ENCODE measurements around the gene PLCB1.
A peak's percentile ranks its signal among the peaks of the same experiment; 100 is the strongest.
"Not testable (repeated sequence)": the region's sequence is repeated elsewhere in the genome, so short reads cannot be mapped to it uniquely, and the experiment has no call there.

The PLCB1 gene

DNA sequence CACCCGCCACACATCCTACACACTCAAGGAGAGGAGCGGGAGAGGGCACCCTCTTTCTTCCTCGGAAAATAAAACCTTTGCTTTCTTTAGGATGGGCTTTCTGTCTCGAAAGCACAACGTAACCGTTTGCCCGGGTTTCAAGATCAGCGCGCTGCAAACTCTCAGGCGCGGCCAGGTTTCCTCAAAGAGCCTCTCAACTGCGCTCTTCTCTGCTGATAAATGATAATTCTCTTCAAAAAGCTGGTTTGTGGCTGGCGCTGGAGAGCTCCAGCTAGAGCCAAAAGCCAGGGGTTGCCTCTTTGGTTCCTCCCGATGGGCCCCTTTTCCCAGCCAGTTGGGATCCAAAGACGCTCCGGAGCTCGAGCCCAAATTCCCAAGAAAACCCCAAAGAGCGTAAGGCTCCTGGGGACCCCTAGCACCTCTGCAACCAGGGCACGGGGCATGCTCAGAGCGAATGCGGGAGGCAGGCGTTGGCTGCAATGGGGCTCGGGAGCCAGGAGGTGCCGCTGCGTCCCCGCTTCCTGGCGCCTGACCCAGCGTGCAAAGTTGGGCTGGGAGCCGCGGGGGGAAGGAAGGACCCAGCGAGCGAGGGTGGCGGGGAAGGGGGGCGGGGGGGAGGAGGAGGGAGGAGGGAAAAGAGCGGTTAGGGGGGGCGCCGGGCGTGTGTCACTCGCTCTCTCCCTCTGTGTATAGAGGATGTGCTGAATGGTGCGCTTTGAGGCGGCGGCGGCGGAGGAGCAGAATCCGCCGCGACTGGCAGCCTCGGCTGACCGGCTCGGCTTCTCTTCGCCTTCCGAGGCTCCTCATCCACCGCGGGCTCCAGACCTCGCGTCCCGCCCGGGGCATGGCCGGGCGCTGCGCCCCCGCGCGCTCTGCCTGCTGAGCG lies at the start of gene PLCB1:
Gene PLCB1, plus strand, starts transcription at position 669 of the 886 bp plus-strand sequence. CDS start 386 bp downstream, outside the sequence.
- peak; percentile 61 for DNase-seq

DNA sequence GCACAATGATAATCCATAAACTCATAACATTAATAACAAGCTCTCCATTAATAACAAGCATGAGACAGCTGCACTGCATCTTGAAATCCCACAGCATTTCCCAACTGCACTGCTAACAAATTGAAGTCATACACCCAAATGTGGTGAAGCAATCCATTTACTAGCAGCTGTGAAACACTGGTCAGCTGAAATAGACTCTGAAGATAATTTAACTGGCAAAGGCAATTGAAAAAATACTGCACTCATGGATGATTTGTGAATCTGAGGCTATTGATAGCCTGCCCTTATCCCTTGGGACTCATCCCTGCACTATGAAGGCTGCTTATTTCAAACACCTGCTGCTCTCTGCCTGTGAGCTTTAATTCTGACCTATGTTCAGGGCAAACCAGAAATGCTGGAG lies 49.1 kb upstream of the PLCB1 start:
- no peak for DNase-seq

DNA sequence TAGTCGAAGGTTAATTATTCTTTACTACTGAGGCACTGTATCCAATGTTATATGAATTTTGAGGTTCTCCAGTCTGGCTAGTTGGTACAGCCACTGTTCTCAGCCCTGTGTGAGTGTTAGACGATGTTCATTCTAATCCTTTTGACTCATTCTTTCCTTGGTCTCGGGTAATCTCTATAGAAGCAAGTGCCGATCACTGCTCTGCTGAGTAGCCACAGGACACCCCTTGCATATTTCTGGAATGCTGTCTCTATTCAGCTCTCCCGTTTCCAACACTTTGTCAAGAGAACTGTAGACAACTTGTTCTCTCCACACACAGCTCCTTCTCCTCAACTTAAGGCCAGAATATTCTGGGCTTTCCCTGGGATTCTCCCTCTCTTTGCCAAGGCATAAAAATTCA lies 42.4 kb upstream of the PLCB1 start:
- no peak for DNase-seq

DNA sequence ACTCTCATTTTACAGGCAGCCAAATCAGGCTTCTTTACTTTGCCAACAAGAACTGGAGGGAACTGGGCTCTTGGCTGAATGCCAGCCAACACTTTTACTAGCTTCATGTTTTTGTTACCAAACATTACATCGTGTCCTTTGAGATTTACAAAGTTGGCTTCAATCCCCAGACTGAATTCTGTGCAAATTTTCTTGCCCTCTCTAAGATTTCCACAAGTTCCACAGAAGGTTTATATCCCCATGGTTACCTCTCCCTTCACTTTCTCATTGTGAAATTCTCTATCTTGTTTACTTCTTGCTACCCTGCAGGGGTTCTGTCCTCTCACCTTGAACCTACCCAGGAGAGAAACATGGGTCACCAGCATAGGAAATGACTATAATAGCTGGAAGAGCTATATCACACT lies 37.6 kb upstream of the PLCB1 start:
- DNase-seq: no peak

DNA sequence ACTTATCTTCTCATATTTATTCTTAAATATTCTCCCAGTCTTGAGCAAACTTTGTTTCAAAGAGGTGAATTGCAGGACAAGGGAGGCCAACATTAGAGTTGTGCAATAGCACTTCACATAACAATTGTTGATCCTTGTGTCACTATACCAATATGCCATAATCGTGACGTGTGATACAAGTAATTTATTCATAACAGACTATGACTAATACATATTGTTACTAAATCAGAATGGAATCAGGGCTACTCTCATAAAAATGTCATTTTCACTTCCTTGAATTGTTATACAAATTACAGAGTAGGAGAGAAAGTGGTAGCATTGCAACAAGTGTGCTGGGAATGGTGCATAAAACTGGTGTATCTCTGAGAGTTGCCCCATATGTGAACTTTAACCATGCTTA lies 37.2 kb upstream of the PLCB1 start:
- DNase-seq: no peak

DNA sequence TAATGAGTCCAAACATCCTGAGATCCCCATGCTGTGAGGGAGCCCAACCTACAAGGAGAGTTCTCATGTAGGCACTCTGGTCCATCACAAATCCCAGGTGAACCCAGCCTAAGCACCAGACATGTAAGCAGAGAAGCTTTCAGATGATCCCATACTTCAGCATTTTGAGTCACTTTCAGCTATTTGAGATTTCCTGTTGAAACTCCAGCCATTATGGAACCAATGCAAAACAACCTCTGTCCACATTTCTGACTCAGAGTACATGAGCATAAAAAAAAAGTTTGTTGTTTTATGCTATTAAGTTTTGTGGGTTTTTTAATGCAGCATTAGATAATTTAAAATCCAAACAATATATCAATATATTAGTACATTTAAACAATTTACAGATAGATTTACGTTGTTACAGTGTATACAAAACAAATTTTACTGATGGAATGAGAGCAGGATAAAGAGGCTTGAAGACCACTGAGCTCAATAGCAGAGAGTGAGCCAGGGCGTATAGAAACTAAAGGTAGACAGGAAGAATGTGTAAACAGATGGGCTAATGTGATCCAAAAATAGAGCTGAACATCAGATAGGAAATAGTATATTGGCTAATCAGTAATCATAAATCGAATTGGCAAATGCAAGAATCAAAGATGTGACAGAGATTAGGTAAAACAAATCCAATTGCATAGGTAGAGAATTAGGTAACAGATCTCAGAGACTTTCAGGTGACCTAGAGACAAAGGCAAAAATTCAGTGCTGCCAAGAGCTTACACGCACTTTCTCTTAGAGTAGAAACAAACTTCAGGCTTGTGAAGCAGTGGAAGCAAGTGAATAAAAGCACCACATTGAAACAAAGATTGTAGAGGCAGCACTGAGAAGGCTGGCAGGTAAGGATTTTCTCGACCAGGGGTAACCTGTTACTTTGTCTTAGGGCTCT lies 36.2 kb upstream of the PLCB1 start:
- DNase-seq: no peak

DNA sequence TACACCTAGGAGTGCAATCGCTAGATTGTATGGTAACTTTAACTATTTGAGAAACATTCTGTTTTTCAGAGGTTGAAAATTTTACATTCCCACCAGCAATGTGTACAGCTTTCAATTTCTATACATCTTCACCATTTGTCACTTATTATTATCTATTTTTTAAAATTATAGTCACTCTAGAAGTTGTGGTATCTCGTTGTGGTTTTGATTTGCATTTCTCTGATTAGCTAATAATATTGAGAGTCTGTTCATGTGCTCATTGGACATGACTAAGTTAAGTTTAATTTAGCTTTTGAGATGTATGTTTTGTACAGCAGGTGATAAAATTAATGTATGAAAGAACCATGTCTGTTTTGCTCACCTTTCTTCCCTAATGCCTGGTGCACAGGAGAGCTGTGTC lies 34.8 kb upstream of the PLCB1 start:
- DNase-seq: no peak

DNA sequence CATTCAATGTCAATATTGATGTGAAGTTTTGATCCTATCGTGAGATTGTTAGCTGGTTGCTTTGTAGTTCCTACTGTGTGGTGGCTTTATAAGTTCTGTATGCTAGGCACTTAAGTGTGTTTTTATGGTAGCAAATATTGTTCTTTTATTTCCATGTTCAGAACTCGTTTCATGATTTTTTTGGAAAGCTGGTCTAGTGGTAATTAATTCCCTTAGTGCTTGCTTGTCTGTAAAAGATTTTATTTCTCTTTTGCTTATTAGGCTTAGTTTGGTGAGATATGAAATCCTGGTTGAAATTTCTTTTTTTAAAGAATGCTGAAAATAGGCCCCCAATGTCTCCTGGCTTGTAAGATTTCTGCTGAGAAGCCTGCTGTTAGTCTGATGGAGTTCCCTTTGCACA lies 27.8 kb upstream of the PLCB1 start:
- DNase-seq: no peak

DNA sequence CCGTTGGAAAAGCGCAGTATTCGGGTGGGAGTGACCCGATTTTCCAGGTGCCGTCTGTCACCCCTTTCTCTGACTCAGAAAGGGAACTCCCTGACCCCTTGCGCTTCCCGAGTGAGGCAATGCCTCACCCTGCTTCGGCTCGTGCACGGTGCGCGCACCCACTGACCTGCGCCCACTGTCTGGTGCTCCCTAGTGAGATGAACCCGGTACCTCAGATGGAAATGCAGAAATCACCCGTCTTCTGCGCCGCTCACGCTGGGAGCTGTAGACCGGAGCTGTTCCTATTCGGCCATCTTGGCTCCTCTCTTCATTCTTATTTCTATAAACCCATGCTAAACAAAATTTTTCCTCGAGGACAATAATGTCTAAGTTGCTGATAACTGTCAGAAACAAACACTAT lies 17.5 kb upstream of the PLCB1 start:
- not testable (repeated sequence) for DNase-seq

DNA sequence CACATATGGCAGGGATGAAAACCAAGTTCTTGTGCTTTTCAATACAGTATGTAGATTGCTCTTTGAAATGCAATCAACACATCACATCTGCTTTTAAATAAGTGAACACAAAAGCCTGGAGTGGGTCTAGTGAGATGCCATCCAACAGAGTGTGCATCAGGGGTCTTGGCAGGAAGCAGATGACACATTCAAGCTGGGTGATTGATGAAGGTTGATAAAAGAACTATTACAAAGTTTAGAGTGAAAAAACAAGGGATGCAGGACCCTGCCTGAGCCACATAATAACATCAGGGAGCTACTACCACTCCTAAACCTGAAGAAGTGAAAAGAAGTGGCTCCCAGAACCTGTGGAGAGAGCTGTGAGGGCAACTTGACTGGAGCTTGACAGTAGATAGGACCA lies 16.6 kb upstream of the PLCB1 start:
- DNase-seq: no peak

DNA sequence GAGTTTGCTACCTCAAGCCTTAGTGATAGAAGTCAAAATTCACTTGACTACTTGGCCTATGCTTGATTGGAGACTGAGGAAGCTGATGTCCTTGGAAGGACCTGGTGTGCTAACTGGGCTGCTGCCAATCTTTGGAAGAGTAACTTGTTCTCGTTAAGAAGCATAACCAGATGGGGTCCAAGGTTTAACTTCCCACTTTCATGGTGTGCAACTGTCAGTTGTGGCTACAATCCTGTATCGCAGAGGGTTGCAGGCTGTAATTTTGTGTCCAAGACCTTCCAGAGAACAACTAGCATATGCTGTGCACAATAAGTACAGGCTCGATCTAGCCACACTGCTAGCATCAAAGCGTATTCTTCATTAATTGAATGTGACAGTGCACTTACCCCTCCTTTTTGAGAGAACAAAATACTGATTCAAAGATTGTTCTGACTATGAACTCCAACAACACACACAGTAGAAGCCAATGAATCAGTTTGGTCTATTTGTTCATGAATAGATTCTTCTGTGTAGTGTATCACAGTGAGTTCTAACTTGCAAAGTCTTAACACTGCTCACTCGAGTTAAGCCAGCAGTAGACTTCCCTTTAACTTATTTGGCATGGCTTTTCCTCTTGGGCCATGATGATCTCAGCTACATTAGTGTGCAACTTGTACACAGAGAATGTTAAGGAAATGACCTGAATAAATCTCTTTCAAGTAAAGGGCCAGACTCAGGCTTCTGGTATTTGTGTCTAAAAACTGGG lies 15.8 kb upstream of the PLCB1 start:
- DNase-seq: no peak

DNA sequence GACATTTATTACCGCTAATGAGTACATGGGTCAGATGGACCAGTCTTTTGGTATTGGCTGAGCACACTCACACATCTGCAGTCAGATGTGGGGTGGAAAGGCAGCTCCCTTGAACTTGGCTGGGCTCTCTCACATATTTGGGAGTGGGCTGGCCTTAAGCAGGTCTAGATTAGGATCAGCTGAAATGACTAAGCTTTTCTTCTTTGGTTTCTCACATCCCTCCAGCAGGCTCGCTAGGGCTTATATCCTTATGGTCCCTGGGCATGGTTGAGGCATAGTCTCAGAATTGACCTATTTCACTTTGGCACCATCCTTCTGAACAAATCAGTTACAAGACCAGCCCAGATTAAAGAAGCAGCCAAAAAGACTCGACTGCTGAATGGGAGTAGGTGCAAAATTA lies 14.4 kb upstream of the PLCB1 start:
- no peak for DNase-seq

DNA sequence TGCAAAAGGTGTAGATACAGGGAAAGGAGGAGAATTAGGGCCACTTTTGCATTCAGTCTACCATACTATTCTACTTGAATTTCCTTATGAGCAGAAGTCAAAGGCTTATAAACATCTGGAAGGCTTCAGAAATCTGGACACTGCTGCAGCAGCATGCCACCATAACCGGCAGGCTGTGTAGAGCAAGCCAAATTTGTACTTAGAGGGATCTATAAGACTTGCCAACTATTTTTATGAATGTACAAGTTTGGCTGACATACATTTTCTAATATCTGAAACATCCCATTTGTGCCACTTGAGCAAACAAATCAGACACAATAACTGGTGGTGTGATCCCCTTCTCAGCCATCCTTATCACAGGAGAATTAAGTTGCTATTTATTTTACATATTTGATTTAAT lies 14.0 kb upstream of the PLCB1 start:
- DNase-seq: no peak

DNA sequence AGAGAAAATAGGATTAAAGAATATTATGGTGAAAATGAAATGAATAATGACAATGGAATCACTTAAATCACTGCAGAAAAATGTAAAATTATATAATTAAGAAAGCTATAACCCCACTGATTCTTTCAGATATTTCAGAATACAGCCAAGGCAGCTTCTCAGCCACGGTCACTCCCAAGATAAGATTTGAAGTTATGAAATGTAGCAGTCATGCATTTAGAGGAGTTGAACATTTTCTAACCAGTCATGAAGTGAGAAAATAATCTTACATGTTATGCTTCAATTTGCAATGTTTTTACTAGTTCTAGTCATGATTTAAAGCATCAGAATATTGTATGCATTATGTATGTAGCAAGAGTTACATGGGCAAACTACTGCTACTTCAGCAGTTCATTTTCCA lies 13.3 kb upstream of the PLCB1 start:
- no peak for DNase-seq

DNA sequence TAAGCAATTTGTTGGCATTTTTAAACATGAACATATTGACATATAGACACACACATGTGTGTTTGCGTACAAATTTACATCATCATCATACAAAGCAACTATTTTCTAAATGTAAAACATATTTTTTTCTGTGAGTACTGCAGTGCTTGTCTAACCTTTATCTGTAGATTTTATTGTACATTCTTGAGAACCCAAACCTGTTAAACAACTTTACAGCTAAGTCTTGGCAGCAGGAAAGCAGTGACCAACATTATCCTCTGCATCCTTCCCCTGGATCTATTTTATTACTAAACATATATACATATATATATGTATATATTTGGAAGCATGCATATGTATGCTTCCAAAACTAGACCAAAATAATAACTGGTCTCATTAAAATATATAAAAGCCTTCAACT lies 10.4 kb upstream of the PLCB1 start:
- DNase-seq: no peak

DNA sequence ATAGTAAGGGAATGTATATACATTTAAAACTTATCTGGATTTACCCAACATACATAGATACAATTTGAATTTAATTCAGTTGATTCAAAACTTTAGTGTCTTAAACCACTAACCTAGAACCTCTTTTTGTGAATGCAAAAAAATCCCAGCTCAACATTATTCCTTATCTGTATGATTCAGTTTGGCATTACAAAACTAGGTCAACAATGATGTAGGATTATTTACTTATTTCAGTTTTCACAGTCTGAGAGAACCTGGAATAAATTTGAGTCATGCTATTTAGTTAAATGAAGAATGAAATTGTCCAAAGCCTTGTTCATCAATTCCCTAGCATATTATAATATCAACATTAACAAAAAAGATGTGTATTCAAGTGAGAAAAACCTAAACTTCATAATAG lies 7.4 kb upstream of the PLCB1 start:
- no peak for DNase-seq

DNA sequence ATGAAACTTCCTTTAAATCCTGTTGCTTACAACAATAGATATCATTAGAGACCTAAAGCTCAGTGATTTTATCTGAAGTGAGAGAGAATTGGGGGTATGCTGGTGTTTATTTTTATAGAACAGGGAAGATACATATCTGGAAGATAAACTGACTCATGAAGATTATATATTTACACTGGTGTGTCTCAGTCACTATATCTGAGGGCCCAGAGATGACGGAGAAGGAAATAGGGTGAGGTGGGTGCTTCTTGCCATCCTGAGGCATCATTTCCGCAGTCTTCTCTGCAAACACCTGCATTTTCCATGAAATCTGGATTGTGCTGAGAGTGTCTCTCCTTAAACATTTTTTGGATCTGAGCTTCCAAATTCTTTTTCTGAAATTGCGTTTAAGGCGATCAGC lies 5.9 kb upstream of the PLCB1 start:
- DNase-seq: no peak

DNA sequence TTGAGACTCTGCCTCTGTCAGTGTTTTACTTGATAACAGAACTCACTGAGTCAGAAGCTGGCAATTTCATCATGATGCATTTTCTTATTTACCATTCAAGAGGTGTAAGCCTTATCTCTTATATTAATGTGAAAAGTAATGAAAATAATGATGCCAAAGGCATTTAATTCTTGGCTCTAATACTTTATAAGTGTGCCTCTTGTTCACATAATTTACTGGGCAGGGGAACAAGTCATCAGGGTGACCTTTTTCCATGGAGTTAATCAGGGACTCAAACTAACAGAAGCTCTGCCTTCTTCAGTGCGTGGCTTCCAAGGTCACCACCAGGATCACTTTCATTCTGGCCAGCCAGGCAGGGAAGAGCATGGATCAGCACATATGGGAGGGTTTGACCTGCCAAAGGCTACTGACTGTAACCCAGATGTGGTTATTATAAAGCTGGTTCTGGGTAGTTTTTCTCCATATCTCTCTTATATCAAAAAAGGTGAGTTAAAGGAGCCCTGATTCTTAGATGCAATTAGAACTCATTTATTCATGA lies 5.2 kb upstream of the PLCB1 start:
- DNase-seq: no peak

DNA sequence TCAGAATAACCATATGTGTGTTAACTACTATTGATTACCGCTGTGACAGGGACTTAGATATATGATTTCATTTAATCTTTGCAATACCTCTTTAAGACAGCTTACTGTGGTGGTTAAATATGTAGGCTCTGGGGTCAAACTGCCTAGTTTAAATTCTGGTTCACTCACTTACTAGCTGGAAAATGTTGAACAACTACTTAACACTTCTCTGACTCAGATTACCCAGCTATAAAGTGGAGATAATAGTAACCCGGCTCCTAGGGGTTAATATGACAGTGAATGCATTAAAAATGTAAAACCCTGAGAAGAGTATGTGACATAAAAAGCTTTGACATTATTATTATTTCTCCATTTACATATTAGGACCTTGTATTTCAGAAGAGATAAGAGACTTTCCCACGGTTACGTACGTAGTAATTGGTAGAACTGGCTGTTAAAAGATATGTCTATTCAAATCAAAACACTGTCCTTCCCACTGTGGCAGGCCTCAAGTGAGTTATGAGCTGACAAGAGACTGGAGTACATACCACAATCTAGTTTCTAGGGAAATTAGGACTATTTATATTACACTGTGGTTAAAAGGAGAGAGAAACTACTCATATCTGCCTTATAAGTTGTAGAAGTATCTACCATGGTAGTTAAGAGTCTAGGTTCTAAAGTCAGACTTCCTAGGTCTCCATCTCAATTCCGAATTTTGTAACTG lies 4.4 kb upstream of the PLCB1 start:
- DNase-seq: no peak

DNA sequence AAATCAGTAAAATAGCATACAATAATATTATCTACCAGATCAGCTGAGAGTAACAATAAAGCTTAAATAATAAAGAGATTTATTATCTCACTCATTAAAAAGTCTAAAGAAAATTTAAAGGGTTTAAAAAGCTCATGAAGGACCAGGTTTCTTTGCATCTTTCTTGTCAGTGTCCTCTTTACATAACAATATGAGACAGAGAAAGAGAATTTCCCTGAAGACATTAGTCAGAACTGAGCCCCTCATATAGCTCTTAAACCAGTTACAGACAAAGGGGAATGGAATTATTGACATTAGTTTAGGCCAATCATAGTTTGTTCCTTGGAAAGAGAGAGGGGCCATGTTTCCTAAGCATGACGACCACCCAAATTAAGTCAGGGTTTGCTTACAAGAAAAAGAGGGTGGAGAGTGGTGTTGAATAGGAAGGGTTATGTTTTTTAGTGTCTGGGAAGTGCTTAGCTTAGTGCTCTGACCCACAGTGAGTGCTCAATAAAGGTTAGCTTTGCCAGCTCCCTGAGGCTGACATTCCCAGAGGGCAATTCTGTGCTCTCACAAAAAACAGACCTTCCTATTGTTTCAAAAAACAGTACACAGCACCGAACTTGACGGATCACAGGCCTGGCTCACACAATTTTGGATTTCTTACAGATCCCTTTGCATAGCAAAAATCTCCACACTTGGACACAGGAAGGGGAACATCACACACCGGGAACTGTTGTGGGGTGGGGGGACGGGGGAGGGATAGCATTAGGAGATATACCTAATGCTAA lies 3.6 kb upstream of the PLCB1 start:
- no peak for DNase-seq

DNA sequence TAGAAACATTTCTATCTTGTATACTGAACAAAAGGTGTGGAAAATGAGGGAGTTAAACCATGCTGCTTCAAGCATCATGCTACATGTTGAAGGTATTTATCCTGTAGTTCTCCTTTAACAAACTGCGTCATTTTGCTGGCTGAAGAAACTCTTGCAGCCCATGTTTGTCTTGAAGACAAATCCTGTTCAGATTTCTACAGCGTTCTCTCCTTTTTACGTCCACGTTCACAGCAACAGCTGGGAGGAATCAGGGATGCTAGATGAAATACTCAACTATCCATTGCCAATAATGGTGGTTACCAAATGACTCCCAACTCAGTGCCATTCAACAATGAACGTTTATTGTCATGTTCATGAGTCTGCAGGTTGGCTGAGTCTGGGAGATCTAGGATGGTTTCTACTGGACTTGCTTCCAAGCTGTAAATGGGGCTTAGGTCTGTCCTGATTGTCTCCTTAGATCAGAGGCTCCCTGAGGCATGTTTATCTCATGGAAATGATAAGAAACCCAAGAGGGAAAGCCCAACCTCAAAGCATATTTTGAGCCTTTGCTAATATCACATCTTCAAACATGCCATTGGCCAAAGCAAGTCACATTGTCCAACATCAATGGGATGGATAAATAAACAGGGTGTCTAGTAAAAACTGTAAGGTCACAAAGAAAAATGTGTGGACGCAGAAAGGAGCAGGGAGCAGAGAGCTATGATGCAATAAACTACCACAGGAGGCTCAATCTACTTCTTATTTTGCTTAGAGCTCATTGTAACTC lies 2.7 kb upstream of the PLCB1 start:
- no peak for DNase-seq

Measured in activated CD4-positive, CD25-positive, alpha-beta regulatory T cell treated with anti-CD3 and anti-CD28 coated beads, Interleukin-2, amount 50 U/mL, for 72 hours (primary cell).